ENCODE measurements around the gene MSH5. TPM values are rescaled to one million over a fixed set of nuclear protein-coding genes. Genes with fewer than 3 reads are reported as not detected.

MSH5 gene
- total RNA-seq, 1 experiment from 2014 or later, result 90.4 TPM

- Histone ChIP-seq H3K27ac (ENCODE audit: low read depth, low read length) (peak overlapping the region; percentile 95), H3K36me3 (ENCODE audit: control insufficient read depth in 1 of 2, insufficient read depth in 2 of 2, low read length in 2 of 2) (peaks cover 25 to 31% of the 10 kb centered on the region in 2 experiments), H3K27me3 (ENCODE audit: insufficient read depth, low read length) (no peaks in the 10 kb centered on the region), H3K4me3 (replicated peaks in 1 of 2; ENCODE audit: low read depth in 1 of 2, low read length in 2 of 2) (peak overlapping the region; percentile 74 to 91), H3K9me3 (ENCODE audit: control insufficient read depth in 1 of 2, insufficient read depth in 1 of 2, low read depth in 1 of 2, low read length in 2 of 2) (no peaks in the 10 kb centered on the region), H3K9me2 (ENCODE audit: insufficient read depth) (no peaks in the 10 kb centered on the region), H3K9ac (ENCODE audit: low read length) (peak overlapping the region; percentile 82), H4K20me1 (ENCODE audit: insufficient read depth) (no peaks in the 10 kb centered on the region; the same call in 1 of the 2 replicates), H2AFZ (ENCODE audit: low read depth, low read length, poor library complexity, severe bottlenecking) (no peak overlapping the region), H3K4me2 (ENCODE audit: low read length) (peak overlapping the region; percentile 83), H3K4me1 (ENCODE audit: control insufficient read depth in 1 of 2, insufficient read depth in 2 of 2, low read length in 2 of 2) (peaks cover 38 to 57% of the 10 kb centered on the region in 2 experiments), H3K79me2 (ENCODE audit: insufficient read depth, low read length) (peaks cover 47% of the 10 kb centered on the region)
- no TSS peak for BruUV-seq (replicated peaks)
- ATAC-seq (peak; percentile 19; the same call in 1 of the 2 replicates), DNase-seq (ENCODE audit: low read depth, low spot score) (no peak)
- intact Hi-C loops (cut with micrococcal nuclease), result loop anchor here (5.0 kb wide), 2 partner anchors 68 to 97 kb away; partner anchors contain the start of genes CSNK2B and LY6G5B
- ChIA-PET RAD21 (ENCODE audit: low non-redundant PET in 1 of 2, low total read pairs in 2 of 2, uncharacterized antibody in 2 of 2, unreplicated experiment in 2 of 2) (interaction anchor here (0.6 to 1.1 kb wide), 2 partner anchors 40 to 54 kb away, joined by 3 to 4 read pairs; no protein-coding TSS in a partner anchor), POLR2A (interaction anchor here (0.7 to 1.8 kb wide), 3 partner anchors 40 to 105 kb away, joined by 4 to 10 read pairs (median 4); partner anchors contain the start of gene HSPA1B), CTCF (no interaction called here)
- TF ChIP-seq EGR1 (IDR thresholded peaks at IDR 0.05; ENCODE audit: low read depth), result no peak
- TF ChIP-seq YY1 (IDR thresholded peaks at IDR 0.05; ENCODE audit: extremely low read depth, insufficient replicate concordance, low read depth, low read length), result peak; percentile 14
Measured at GRCh38 chr6:31734821-31735406, 4.9 kb upstream of the MSH5 start.

DNA sequence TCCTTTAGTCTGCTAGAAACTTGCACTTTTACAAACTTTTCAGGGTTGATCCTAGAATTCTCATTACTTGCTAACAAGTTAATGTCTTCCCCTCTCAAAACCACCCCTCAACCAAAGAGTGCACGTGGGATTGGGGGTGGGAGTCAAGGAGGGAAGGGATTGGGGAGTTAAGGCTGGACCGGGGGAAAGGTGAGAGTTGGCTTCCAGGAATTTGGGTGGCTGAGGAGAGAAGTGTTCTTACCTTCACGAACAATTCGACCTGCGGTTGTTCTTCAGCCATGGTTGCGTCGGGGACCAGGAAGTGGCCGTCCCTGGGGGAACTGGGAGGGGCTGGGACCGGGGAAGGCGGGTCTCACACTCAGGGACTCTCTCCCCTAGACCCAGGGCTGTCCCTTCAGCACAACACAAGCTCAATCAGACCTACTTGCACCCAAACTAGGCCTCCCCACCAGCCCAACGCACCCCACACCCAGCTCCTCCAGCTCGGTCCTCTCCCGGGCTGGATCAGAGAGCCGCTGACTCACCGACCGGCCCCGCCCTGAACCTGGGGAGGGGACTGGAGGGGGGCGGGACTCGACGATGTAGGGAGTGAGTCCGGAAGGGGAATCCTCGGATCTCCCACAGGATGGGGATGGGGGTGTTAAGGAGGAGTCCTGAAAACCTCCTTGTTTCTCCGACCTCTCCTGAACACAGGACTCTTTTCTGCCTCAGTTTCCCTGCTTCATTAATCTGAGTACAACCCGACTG lies 3.6 kb upstream of the MSH5 start, which contains the start of gene CLIC1:
Gene CLIC1 (minus strand): TSS at position 510 of the 747 bp plus-strand sequence. CDS start 230 bp downstream, at position 280.
- ChIA-PET RAD21 (ENCODE audit: low non-redundant PET in 1 of 2, low total read pairs in 2 of 2, uncharacterized antibody in 2 of 2, unreplicated experiment in 2 of 2) (no interaction called here), CTCF (interaction anchor here (0.9 kb wide), 1 partner anchor 24 kb away, joined by 4 read pairs; no protein-coding TSS in a partner anchor), POLR2A (interaction anchor here (0.8 to 2.1 kb wide), 5 partner anchors 17 to 104 kb away, joined by 4 to 10 read pairs (median 4); partner anchors contain the start of genes CSNK2B, GPANK1 and HSPA1B)
- Histone ChIP-seq H3K9ac (ENCODE audit: low read length) (peak within 1 kb of the TSS; percentile 82), H3K27me3 (ENCODE audit: insufficient read depth, low read length) (no peaks in the 10 kb centered on the region), H2AFZ (ENCODE audit: low read depth, low read length, poor library complexity, severe bottlenecking) (no peak within 1 kb of the TSS), H4K20me1 (ENCODE audit: insufficient read depth) (no peaks in the 10 kb centered on the region; the same call in 1 of the 2 replicates), H3K9me2 (ENCODE audit: insufficient read depth) (no peaks in the 10 kb centered on the region), H3K27ac (ENCODE audit: low read depth, low read length) (peak within 1 kb of the TSS; percentile 95), H3K36me3 (ENCODE audit: control insufficient read depth in 1 of 2, insufficient read depth in 2 of 2, low read length in 2 of 2) (peaks cover 25 to 26% of the 10 kb centered on the region in 2 experiments), H3K79me2 (ENCODE audit: insufficient read depth, low read length) (peaks cover 59% of the 10 kb centered on the region), H3K9me3 (ENCODE audit: control insufficient read depth in 1 of 2, insufficient read depth in 1 of 2, low read depth in 1 of 2, low read length in 2 of 2) (no peaks in the 10 kb centered on the region), H3K4me2 (ENCODE audit: low read length) (peak within 1 kb of the TSS; percentile 83), H3K4me3 (replicated peaks in 1 of 2; ENCODE audit: low read depth in 1 of 2, low read length in 2 of 2) (peak within 1 kb of the TSS; percentile 74 to 91), H3K4me1 (ENCODE audit: control insufficient read depth in 1 of 2, insufficient read depth in 2 of 2, low read length in 2 of 2) (peaks cover 41 to 60% of the 10 kb centered on the region in 2 experiments)
- intact Hi-C loops (cut with micrococcal nuclease), result loop anchor here (5.0 kb wide), 2 partner anchors 69 to 96 kb away; partner anchors contain the start of genes CSNK2B and LY6G5B
- ATAC-seq (peak; percentile 51), DNase-seq (ENCODE audit: low read depth, low spot score) (no peak)
- BruUV-seq (replicated peaks), result TSS peak; percentile 71
- TF ChIP-seq YY1 (IDR thresholded peaks at IDR 0.05; ENCODE audit: extremely low read depth, insufficient replicate concordance, low read depth, low read length) (peak; percentile 55), ZNF274 (IDR thresholded peaks at IDR 0.05; ENCODE audit: low read depth, low read length) (no peak), SRF (IDR thresholded peaks at IDR 0.05; ENCODE audit: low read depth) (no peak), POLR2A (IDR thresholded peaks at IDR 0.05; ENCODE audit: borderline replicate concordance, extremely low read depth, insufficient read depth, insufficient read length) (peak; percentile 47), SP1 (IDR thresholded peaks at IDR 0.05; ENCODE audit: low read depth) (no peak), POLR2AphosphoS5 (IDR thresholded peaks at IDR 0.05; ENCODE audit: low read depth, low read length) (peak; percentile 97), ATF3 (IDR thresholded peaks at IDR 0.05) (no peak), TCF7L2 (IDR thresholded peaks at IDR 0.05; ENCODE audit: borderline replicate concordance, extremely low read depth, insufficient read depth, insufficient read length) (peak; percentile 80)
- TF ChIP-seq, protein P1, sequence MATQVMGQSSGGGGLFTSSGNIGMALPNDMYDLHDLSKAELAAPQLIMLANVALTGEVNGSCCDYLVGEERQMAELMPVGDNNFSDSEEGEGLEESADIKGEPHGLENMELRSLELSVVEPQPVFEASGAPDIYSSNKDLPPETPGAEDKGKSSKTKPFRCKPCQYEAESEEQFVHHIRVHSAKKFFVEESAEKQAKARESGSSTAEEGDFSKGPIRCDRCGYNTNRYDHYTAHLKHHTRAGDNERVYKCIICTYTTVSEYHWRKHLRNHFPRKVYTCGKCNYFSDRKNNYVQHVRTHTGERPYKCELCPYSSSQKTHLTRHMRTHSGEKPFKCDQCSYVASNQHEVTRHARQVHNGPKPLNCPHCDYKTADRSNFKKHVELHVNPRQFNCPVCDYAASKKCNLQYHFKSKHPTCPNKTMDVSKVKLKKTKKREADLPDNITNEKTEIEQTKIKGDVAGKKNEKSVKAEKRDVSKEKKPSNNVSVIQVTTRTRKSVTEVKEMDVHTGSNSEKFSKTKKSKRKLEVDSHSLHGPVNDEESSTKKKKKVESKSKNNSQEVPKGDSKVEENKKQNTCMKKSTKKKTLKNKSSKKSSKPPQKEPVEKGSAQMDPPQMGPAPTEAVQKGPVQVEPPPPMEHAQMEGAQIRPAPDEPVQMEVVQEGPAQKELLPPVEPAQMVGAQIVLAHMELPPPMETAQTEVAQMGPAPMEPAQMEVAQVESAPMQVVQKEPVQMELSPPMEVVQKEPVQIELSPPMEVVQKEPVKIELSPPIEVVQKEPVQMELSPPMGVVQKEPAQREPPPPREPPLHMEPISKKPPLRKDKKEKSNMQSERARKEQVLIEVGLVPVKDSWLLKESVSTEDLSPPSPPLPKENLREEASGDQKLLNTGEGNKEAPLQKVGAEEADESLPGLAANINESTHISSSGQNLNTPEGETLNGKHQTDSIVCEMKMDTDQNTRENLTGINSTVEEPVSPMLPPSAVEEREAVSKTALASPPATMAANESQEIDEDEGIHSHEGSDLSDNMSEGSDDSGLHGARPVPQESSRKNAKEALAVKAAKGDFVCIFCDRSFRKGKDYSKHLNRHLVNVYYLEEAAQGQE (IDR thresholded peaks at IDR 0.05; ENCODE audit: low read depth), result no peak
- TF ChIP-seq, protein P2, sequence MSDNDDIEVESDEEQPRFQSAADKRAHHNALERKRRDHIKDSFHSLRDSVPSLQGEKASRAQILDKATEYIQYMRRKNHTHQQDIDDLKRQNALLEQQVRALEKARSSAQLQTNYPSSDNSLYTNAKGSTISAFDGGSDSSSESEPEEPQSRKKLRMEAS (IDR thresholded peaks at IDR 0.05), result no peak

All from HCT116 (cell line).